HuH-7 (cell line): ENCODE data around the gene ARID5A.
"Not testable (repeated sequence)": the region's sequence is repeated elsewhere in the genome, so short reads cannot be mapped to it uniquely, and the experiment has no call there.

Source experiments
- DNase-seq: peaks from one replicate; pipeline ENCODE4 v3.0.0; 2011; ENCODE audit warnings: low spot score

Gene ARID5A

DNA sequence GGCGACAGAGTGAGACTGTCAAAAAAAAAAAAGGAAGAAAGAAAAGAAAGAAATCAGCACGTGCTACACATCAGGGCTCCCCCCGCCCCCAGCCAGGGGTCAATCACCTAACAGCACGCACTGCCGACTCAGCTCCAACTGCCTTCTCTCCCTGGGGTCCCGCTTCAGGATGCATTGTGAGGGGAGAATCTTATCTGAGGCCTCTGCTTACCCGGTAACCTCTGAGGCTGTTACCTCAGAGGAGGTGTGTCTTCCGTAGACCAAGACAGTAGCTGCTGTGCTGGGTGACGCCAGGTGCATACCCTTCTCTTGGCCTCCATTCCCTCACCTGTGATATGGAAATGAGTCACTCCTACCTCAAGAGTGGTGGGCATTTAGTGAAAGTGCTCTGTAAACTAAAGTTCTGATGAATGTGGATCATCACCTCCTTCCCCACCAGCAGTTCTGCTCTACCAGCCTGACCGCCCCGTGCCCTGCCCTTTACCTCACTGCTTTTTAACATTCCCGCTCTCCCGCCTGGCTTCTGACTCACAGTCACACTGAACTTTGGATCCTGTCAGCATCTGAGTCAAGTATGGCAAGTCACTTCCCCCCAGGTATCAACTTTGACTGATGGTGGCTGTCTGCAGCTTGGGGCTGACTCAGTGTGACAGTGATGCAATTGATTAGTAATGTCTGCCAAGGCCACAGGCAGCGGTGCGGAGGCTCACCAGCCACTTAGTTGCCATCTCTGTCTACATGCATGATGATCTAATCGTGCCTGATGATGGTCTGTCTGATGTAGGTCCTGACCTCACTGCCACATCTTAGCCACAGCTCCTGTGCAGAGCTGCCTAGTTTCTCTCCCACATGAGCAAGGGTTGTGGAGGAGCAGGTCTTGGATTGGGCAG is 20.1 kb downstream of the ARID5A start:
- peak; percentile 77 for DNase-seq

- not testable (repeated sequence) for DNase-seq
Measured at GRCh38 chr2:96557421-96557820, 20.9 kb downstream of the ARID5A start.

- DNase-seq, result no peak
Measured at GRCh38 chr2:96558061-96558460, 21.5 kb downstream of the ARID5A start.

DNA sequence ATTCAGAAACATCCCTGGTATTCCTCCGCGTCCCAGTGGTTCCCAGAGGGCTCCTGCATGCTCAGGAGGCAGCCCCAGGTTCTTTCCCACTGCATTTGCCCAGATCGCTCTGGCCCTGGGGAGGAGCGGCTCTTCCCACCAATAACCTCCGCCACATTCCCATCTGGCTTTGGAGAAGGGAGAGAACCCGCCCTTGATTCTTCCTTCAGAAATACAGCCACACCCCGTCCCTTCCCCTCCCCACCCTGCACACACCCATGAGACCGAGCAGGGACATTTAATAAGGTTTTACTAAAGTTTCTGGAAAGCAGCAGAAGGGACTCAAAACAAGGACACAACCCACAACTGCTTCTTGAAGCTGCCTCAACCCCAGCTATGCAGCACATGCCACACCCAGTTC is 21.9 kb downstream of the ARID5A start:
- no peak for DNase-seq

- no peak for DNase-seq
Measured at GRCh38 chr2:96564026-96564425, 27.5 kb downstream of the ARID5A start.

- DNase-seq, result no peak
Measured at GRCh38 chr2:96564563-96564962, 28.0 kb downstream of the ARID5A start.

GRCh38 chr2:96565111-96565510 is 28.6 kb downstream of the ARID5A start:
- DNase-seq, result no peak

- DNase-seq, result no peak
Measured at GRCh38 chr2:96568094-96568493, 31.5 kb downstream of the ARID5A start.

- no peak for DNase-seq
Measured at GRCh38 chr2:96574364-96574763, 37.8 kb downstream of the ARID5A start.

- no peak for DNase-seq
Measured at GRCh38 chr2:96575785-96576456, 39.4 kb downstream of the ARID5A start.

GRCh38 chr2:96577501-96577900 is 40.9 kb downstream of the ARID5A start:
- DNase-seq, result no peak

DNA sequence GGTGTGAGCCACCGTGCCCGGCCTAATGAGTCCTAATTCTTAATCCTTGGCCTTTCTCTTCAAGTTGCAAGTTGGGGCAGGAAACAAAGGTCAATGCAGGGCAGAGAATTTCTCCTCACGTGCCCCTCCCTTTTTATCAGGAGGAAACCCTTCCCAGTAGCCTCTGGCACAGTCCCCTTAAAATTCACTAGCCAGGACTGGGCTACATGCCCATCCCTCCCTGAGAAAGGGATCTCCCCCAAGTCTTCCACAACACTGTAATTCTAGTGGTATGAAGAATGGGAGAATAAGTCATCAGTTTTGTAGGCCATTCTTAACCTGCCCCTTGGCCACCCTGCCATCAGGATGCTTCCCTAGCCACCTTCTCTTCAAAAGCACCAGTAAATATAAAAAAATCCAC is 42.2 kb downstream of the ARID5A start:
- DNase-seq, result no peak

DNA sequence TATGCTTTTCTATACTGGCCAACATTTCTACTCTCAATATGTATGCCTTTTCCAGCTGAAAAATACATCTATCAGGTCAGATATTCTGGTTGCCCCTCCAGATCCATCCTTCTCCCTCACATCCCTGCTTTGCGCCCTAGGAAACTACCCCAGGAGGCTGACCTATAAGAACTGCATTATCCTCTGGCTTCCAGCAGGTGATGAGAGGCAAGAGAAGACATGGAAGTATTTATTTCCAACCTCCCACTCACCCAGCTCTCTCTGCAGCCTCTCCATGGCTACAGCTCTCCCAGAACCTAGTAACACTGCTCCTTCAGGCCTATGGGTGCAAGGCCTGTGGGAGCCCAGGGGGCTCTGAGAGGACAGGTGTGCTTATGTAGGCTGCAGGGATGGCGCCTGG is 42.9 kb downstream of the ARID5A start:
- no peak for DNase-seq

DNA sequence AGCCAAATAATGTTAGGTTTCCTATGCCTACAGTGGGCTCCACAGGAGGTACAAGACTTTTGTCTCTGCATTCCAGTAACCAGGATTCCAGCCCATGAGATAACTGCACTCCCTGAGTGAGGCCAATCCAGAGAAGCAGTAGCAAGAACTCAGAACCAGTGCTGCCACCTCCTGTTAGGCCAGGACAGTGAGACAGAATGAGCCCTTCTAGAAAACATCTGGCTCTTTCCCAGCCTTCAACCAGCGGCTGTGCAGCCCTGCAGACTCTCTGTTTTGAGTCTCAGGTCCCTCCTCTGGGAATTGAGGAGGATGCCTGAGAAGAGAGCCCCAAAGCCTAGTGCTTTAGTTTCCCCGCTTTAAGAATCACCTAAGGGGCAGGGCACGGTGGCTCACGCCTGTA is 44.2 kb downstream of the ARID5A start:
- DNase-seq, result peak; percentile 50

DNA sequence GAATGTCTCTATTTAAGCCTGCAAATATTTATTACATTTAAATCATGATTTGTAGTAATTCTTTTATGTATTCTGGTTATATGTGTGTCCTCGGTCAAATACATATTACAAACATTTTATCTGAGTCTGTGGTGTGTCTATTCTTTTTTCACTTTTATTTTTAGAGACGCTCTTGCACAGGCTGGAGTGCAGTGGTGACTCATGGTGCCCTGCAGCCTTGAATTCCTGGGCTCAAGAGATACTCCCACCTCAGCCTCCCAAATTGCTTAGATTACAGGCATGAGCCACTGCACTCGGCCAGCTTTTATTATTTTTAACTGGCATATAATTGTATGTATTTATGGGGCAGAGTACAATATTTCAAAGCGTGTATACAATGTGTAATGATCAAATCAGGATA is 47.5 kb downstream of the ARID5A start:
- no peak for DNase-seq

DNA sequence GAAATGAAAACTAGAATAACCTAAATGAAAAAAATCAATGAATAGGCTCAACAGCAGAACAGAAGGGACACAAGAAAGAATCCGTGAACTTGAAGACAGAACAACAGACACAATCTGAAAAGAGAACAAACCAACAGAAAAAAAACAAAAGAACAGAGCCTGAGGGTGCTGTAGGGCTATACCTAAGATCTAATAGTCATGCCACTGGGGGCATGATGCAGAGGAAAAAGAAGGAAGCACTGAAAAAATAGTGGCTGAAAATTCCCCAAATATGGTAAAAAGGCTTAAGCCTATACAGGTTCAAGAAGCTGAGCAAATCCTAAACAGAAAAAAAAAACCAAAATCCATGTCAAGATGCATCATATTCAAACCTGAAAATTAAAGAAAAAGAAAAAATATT is 51.3 kb downstream of the ARID5A start:
- DNase-seq, result no peak

DNA sequence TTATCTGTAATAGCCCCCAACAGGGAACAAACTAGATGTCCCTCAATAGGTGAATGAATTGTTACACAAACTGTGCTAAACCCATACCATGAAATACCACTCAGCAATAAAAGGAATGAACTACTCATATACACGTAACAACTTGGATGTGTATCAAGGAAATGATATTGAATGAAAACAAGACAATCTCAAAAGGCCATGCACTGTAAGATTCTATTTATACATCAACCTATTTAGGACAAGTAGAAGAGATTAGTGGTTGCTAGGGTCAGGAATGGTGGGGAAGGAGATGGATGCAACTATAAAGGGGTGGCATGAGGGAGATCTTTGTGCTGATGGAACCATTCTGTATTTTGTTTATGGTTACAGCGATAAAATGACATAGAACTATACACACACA is 54.5 kb downstream of the ARID5A start:
- no peak for DNase-seq

DNA sequence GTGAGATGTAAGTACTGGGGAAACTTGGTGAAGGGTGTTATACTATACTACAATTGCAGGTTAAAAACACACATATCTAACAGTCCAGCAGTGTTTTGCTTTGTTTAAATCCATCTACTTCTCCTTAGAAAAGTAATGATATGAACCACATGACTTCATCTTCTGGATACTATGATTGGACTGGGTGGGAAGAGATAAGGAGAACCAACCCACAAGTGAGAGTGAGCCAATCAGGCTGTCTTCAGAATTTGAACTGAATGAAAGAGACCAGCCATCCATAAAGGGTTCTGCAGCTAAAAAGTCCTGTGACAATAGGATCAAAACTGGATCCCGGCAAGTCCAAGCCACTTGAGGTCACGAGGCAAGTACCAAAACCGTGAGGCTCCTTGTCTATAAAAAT is 54.9 kb downstream of the ARID5A start:
- no peak for DNase-seq

- no peak for DNase-seq
Measured at GRCh38 chr2:96594282-96594681, 57.7 kb downstream of the ARID5A start.

GRCh38 chr2:96594691-96595152 is 58.2 kb downstream of the ARID5A start:
- no peak for DNase-seq

- DNase-seq, result no peak
Measured at GRCh38 chr2:96596596-96596995, 60.0 kb downstream of the ARID5A start.

- no peak for DNase-seq
Measured at GRCh38 chr2:96599941-96600340, 63.4 kb downstream of the ARID5A start.
